Transverse colon (tissue), 4 donors: ENCODE data around the gene CD33.

Source experiments
- EP300 ChIP-seq: sonication (generic); formaldehyde crosslinking; IDR thresholded peaks from one replicate; pipeline ENCODE4 v1.6.1; 2017; ENCODE audit warnings: antibody characterized with exemption, low read depth
- POLR2A ChIP-seq: fragments of 450-650 bp; IDR thresholded peaks from one replicate; pipeline ENCODE4 v1.6.1; 2016; ENCODE audit warnings: antibody characterized with exemption, mild to moderate bottlenecking, moderate library complexity
- POLR2AphosphoS5 ChIP-seq, 3 donors: sonication (generic); formaldehyde crosslinking; IDR thresholded peaks; one replicate each; pipeline ENCODE4 v1.6.1; 2016; ENCODE audit warnings: antibody characterized with exemption in 3 of 3
- TF ChIP-seq, protein P1 (sequence below), 5 experiments: fragments of 200-600 bp in 3 of 5; fragments of 450-650 bp in 2 of 5; sonication (generic) in 3 of 5; IDR thresholded peaks; 1 replicate in 2 of 5; 2 replicates in 3 of 5; pipeline ENCODE4 v1.5.1; 2016 to 2017; ENCODE audit warnings: antibody characterized with exemption in 5 of 5, inconsistent platforms in 3 of 5, mild to moderate bottlenecking in 2 of 5, moderate library complexity in 1 of 5

DNA sequence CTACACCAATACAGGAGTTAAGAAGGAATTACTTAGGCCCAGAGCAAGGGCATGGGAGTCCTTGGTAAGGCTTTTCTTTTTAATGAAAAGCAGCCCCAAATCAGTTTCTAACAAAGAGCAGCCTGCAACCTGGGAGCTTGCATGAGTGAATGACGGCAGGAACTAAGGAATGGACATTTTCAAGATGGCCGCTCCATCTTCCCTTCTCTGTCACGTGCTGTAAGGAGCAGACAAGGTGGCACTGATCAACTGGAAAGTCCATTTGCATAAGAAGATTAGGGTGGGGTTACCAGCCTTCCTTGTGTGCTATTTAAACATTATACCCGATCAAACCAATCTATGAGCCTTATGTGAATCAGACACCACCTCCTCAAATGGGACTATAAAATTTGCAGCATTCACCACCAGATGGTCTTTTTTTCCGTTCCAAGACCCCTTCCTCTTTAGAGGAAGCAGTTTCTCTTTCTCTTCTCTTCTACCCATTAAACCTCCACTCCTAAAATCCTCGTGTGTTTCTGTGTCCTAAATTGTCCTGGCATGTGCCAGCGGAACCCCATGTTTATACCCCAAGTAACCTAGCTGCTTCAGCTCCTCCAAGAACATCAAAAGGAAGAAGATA is 23.2 kb downstream of the CD33 start:
- TF ChIP-seq EP300, result no peak
- no peak for TF ChIP-seq POLR2AphosphoS5 (IDR thresholded peaks at IDR 0.05)
- TF ChIP-seq, protein P1, sequence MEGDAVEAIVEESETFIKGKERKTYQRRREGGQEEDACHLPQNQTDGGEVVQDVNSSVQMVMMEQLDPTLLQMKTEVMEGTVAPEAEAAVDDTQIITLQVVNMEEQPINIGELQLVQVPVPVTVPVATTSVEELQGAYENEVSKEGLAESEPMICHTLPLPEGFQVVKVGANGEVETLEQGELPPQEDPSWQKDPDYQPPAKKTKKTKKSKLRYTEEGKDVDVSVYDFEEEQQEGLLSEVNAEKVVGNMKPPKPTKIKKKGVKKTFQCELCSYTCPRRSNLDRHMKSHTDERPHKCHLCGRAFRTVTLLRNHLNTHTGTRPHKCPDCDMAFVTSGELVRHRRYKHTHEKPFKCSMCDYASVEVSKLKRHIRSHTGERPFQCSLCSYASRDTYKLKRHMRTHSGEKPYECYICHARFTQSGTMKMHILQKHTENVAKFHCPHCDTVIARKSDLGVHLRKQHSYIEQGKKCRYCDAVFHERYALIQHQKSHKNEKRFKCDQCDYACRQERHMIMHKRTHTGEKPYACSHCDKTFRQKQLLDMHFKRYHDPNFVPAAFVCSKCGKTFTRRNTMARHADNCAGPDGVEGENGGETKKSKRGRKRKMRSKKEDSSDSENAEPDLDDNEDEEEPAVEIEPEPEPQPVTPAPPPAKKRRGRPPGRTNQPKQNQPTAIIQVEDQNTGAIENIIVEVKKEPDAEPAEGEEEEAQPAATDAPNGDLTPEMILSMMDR (IDR thresholded peaks at IDR 0.05), result no peak
- no peak for TF ChIP-seq POLR2A
